GM23338 (cell line): ENCODE results near the gene ST3GAL2. TPM values are rescaled to one million over a fixed set of nuclear protein-coding genes. Genes with fewer than 3 reads are reported as not detected.

Source experiments
- ATAC-seq: fragments of 200-7000 bp; cut with Tn5 transposase; 3 replicates; pipeline ENCODE4 v1.9.1; 2020
- DNase-seq: peaks from one replicate; pipeline ENCODE4 v3.0.0-alpha.2; 2015; ENCODE audit warnings: low spot score
- H2AFZ ChIP-seq: fragments of 200-600 bp; sonication (generic); 2 replicates; pipeline ENCODE4 v1.8.0; 2016; ENCODE audit warnings: antibody characterized with exemption, mild to moderate bottlenecking, moderate library complexity
- H3F3A ChIP-seq: fragments of 200-600 bp; sonication (generic); replicated peaks from 2 replicates; pipeline ENCODE4 v1.8.0; 2017; ENCODE audit warnings: antibody characterized with exemption, mixed run types, low read depth
- H3K27ac ChIP-seq: fragments of 200-600 bp; sonication (generic); 2 replicates; pipeline ENCODE4 v1.6.1; 2016; ENCODE audit warnings: low read depth
- H3K27me3 ChIP-seq: fragments of 200-600 bp; sonication (generic); 2 replicates; pipeline ENCODE4 v1.8.0; 2016; ENCODE audit warnings: mild to moderate bottlenecking, mixed run types, moderate library complexity; ENCODE audit not compliant: insufficient read depth
- H3K36me3 ChIP-seq: fragments of 200-600 bp; sonication (generic); 2 replicates; pipeline ENCODE4 v1.8.0; 2016; ENCODE audit warnings: mild to moderate bottlenecking; ENCODE audit not compliant: insufficient read depth
- H3K4me1 ChIP-seq: fragments of 200-600 bp; sonication (generic); 2 replicates; pipeline ENCODE4 v1.8.0; 2016; ENCODE audit warnings: mild to moderate bottlenecking, moderate library complexity; ENCODE audit not compliant: insufficient read depth
- H3K4me2 ChIP-seq: fragments of 200-600 bp; sonication (generic); 2 replicates; pipeline ENCODE4 v1.7.1; 2017; ENCODE audit warnings: mixed run types
- H3K4me3 ChIP-seq: fragments of 200-600 bp; sonication (generic); 2 replicates; pipeline ENCODE4 v1.6.1; 2016; ENCODE audit warnings: mixed run types
- H3K79me2 ChIP-seq: fragments of 200-600 bp; sonication (generic); replicated peaks from 2 replicates; pipeline ENCODE4 v1.8.0; 2017; ENCODE audit warnings: mild to moderate bottlenecking; ENCODE audit not compliant: insufficient read depth
- H3K9me2 ChIP-seq: fragments of 200-600 bp; sonication (generic); 2 replicates; pipeline ENCODE4 v1.8.0; 2017; ENCODE audit not compliant: insufficient read depth
- H4K20me1 ChIP-seq: fragments of 200-600 bp; sonication (generic); replicated peaks from 2 replicates; pipeline ENCODE4 v1.8.0; 2017; ENCODE audit warnings: mild to moderate bottlenecking; ENCODE audit not compliant: insufficient read depth
- H3K27ac Mint-ChIP-seq: 2 replicates; pipeline ENCODE4 v1.8.0; 2020; ENCODE audit warnings: inconsistent platforms, mild to moderate bottlenecking, moderate library complexity, mixed read lengths
- H3K27me3 Mint-ChIP-seq: 3 replicates; pipeline ENCODE4 v1.8.0; 2022; ENCODE audit warnings: low read depth, mild to moderate bottlenecking, moderate library complexity, mixed read lengths, inconsistent platforms; ENCODE audit not compliant: insufficient read depth, poor library complexity
- H3K36me3 Mint-ChIP-seq: 3 replicates; pipeline ENCODE4 v1.8.0; 2021; ENCODE audit warnings: low read depth, mild to moderate bottlenecking, inconsistent platforms, moderate library complexity, mixed read lengths
- H3K4me1 Mint-ChIP-seq: 3 replicates; pipeline ENCODE4 v1.8.0; 2020; ENCODE audit warnings: mild to moderate bottlenecking, inconsistent platforms, mixed read lengths
- H3K4me3 Mint-ChIP-seq: 3 replicates; pipeline ENCODE4 v1.8.0; 2021; ENCODE audit warnings: moderate library complexity, mild to moderate bottlenecking, inconsistent platforms, mixed read lengths
- H3K9me3 Mint-ChIP-seq: 3 replicates; pipeline ENCODE4 v1.8.0; 2020; ENCODE audit warnings: moderate library complexity, mild to moderate bottlenecking, inconsistent platforms, mixed read lengths
- CREB1 ChIP-seq: fragments of 250-450 bp; sonication (Bioruptor Pico); IDR thresholded peaks from 2 replicates; pipeline ENCODE4 v1.5.0; 2020; ENCODE audit warnings: low read depth, mild to moderate bottlenecking, moderate library complexity
- CTCF ChIP-seq, 2 experiments: fragments of 200-600 bp in 1 of 2; sonication (generic) in 1 of 2; conservative IDR thresholded peaks; 2 replicates each; pipeline versions ENCODE4 v1.5.1 to v1.6.1; 2016 to 2017; ENCODE audit warnings: antibody characterized with exemption in 2 of 2, low read depth in 2 of 2, mild to moderate bottlenecking in 2 of 2, moderate library complexity in 1 of 2
- ETS1 ChIP-seq: IDR thresholded peaks from 2 replicates; pipeline ENCODE4 v1.6.1; 2016; ENCODE audit warnings: antibody characterized with exemption
- EZH2 ChIP-seq: fragments of 200-600 bp; sonication (generic); IDR thresholded peaks from one replicate; pipeline ENCODE4 v1.8.0; 2017; ENCODE audit warnings: antibody characterized with exemption, mild to moderate bottlenecking, low read depth; ENCODE audit not compliant: unreplicated experiment
- EZH2phosphoT487 ChIP-seq: fragments of 200-600 bp; sonication (generic); IDR thresholded peaks from one replicate; pipeline ENCODE4 v1.8.1; 2018; ENCODE audit warnings: antibody characterized with exemption; ENCODE audit not compliant: unreplicated experiment
- JUNB ChIP-seq: IDR thresholded peaks from one replicate; pipeline ENCODE4 v1.6.1; 2016; ENCODE audit warnings: antibody characterized with exemption; ENCODE audit not compliant: unreplicated experiment
- NANOG ChIP-seq: IDR thresholded peaks from 2 replicates; pipeline ENCODE4 v1.6.1; 2016; ENCODE audit warnings: antibody characterized with exemption, borderline replicate concordance
- POLR2AphosphoS5 ChIP-seq: IDR thresholded peaks from 2 replicates; pipeline ENCODE4 v1.6.1; 2016; ENCODE audit warnings: antibody characterized with exemption, low read depth
- ZNF462 ChIP-seq: fragments of 250-450 bp; sonication (Bioruptor Pico); IDR thresholded peaks from 2 replicates; pipeline ENCODE4 v1.5.0; 2020; ENCODE audit warnings: mild to moderate bottlenecking, moderate library complexity
- polyA plus RNA-seq: library from polyadenylated mRNA; unstranded; fragments of >200 nt; fragmentation: Nextera tagmentation; extraction: Ambion mirVana; gene quantifications from 2 replicates; pipeline ENCODE4 v1.2.1, GENCODE V29; 2016
- total RNA-seq: library from RNA; depleted of rRNA; stranded (reverse); fragments of >200 nt; shearing (Covaris generic); gene quantifications from 2 replicates; pipeline ENCODE4 v1.2.3, GENCODE V29; 2014
- TF ChIP-seq, protein P1 (sequence below): IDR thresholded peaks from one replicate; pipeline ENCODE4 v1.6.1; 2018; ENCODE audit warnings: antibody characterized with exemption; ENCODE audit not compliant: unreplicated experiment

Gene ST3GAL2
- total and polyA plus RNA-seq, 2 experiments from 2014 or later, result 12.3 to 39.8 TPM

GRCh38 chr16:70417661-70418060 is 21.2 kb downstream of the ST3GAL2 start:
- H3K4me2 ChIP-seq, result no peak overlapping the region
- H3K36me3 ChIP-seq, result no peaks in the 10 kb centered on the region
- no peak overlapping the region for H3K4me3 ChIP-seq
- Mint-ChIP-seq H3K9me3 (no peaks in the 10 kb centered on the region), H3K27me3 (peaks cover 16% of the 10 kb centered on the region), H3K4me3 (no peak overlapping the region; the same call in 2 of the 3 replicates), H3K36me3 (peaks cover 3% of the 10 kb centered on the region; the same call in 1 of the 3 replicates), H3K27ac (peak overlapping the region; percentile 40; the same call in 1 of the 2 replicates), H3K4me1 (peaks cover 65% of the 10 kb centered on the region)
- peaks cover 36% of the 10 kb centered on the region for H3K4me1 ChIP-seq
- DNase-seq (no peak), ATAC-seq (no peak)
- TF ChIP-seq, protein P1, sequence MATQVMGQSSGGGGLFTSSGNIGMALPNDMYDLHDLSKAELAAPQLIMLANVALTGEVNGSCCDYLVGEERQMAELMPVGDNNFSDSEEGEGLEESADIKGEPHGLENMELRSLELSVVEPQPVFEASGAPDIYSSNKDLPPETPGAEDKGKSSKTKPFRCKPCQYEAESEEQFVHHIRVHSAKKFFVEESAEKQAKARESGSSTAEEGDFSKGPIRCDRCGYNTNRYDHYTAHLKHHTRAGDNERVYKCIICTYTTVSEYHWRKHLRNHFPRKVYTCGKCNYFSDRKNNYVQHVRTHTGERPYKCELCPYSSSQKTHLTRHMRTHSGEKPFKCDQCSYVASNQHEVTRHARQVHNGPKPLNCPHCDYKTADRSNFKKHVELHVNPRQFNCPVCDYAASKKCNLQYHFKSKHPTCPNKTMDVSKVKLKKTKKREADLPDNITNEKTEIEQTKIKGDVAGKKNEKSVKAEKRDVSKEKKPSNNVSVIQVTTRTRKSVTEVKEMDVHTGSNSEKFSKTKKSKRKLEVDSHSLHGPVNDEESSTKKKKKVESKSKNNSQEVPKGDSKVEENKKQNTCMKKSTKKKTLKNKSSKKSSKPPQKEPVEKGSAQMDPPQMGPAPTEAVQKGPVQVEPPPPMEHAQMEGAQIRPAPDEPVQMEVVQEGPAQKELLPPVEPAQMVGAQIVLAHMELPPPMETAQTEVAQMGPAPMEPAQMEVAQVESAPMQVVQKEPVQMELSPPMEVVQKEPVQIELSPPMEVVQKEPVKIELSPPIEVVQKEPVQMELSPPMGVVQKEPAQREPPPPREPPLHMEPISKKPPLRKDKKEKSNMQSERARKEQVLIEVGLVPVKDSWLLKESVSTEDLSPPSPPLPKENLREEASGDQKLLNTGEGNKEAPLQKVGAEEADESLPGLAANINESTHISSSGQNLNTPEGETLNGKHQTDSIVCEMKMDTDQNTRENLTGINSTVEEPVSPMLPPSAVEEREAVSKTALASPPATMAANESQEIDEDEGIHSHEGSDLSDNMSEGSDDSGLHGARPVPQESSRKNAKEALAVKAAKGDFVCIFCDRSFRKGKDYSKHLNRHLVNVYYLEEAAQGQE, result no peak
- TF ChIP-seq NANOG (no peak), POLR2AphosphoS5 (no peak), EZH2phosphoT487 (no peak), CREB1 (no peak), CTCF (conservative IDR thresholded peaks at IDR 0.05; ENCODE audit: low read depth in 2 of 2) (no peak), JUNB (no peak), ETS1 (no peak), EZH2 (no peak), ZNF462 (CRISPR knock-in tag) (no peak)
- H3K9me2 ChIP-seq, result no peaks in the 10 kb centered on the region
- H2AFZ ChIP-seq, result no peak overlapping the region
- H3K79me2 ChIP-seq, result peaks cover 66% of the 10 kb centered on the region
- H3K27me3 ChIP-seq, result no peaks in the 10 kb centered on the region
- peaks cover under 1% of the 10 kb centered on the region; the same call in 1 of the 2 replicates for H3F3A ChIP-seq
- peaks cover 24% of the 10 kb centered on the region for H4K20me1 ChIP-seq
- peak overlapping the region; percentile 63; the same call in 1 of the 2 replicates for H3K27ac ChIP-seq
